H1 (cell line): ENCODE measurements around the gene GABBR1. TPM values are rescaled to one million over a fixed set of nuclear protein-coding genes. Genes with fewer than 3 reads are reported as not detected.

Experiments used
- CTCF ChIA-PET: fragments of 300-600 bp; sonication (Branson Sonifier 250); formaldehyde crosslinking; loops from one replicate; lab custom pipeline; 2021; ENCODE audit not compliant: partially characterized antibody; lab: Charles Lee
- POLR2A ChIA-PET: fragments of 300-600 bp; sonication (Branson Sonifier 250); formaldehyde crosslinking; loops from one replicate; lab custom pipeline; 2021; ENCODE audit warnings: inconsistent platforms; ENCODE audit not compliant: partially characterized antibody; lab: Charles Lee
- DNase-seq, 2 experiments: peaks; one replicate each; pipeline versions ENCODE4 v3.0.0 to v3.0.0-alpha.2; 2010 to 2022; ENCODE audit warnings: low spot score in 2 of 2, low read depth in 1 of 2, mixed read lengths in 1 of 2
- FAIRE-seq: peaks from 2 replicates; lab custom pipeline; 2011; peaks lifted over from hg19 to GRCh38; lab: Jason Lieb, UNC
- H2AFZ ChIP-seq: 2 replicates; pipeline ENCODE4 v1.8.1; 2012; ENCODE audit warnings: low read length, inconsistent platforms
- H2AK5ac ChIP-seq: 2 replicates; pipeline ENCODE4 v1.6.1; 2013; ENCODE audit warnings: low read depth, low read length
- H2BK120ac ChIP-seq: replicated peaks from 2 replicates; pipeline ENCODE3; 2013; ENCODE audit warnings: low read depth, low read length, inconsistent platforms
- H2BK12ac ChIP-seq: 2 replicates; pipeline ENCODE4 v1.6.1; 2013; ENCODE audit warnings: low read depth, low read length
- H2BK15ac ChIP-seq: 2 replicates; pipeline ENCODE4 v1.6.1; 2013; ENCODE audit warnings: low read length
- H2BK20ac ChIP-seq: 2 replicates; pipeline ENCODE4 v1.6.1; 2013; ENCODE audit warnings: low read length
- H2BK5ac ChIP-seq: 2 replicates; pipeline ENCODE4 v1.6.1; 2013; ENCODE audit warnings: low read depth, low read length
- H3K14ac ChIP-seq: 2 replicates; pipeline ENCODE4 v1.6.1; 2013; ENCODE audit warnings: inconsistent platforms; ENCODE audit not compliant: insufficient read length
- H3K18ac ChIP-seq: 2 replicates; pipeline ENCODE4 v1.6.1; 2013; ENCODE audit warnings: low read length; ENCODE audit errors: extremely low read depth
- H3K23ac ChIP-seq: 2 replicates; pipeline ENCODE4 v1.6.1; 2013; ENCODE audit warnings: inconsistent platforms; ENCODE audit not compliant: insufficient read length
- H3K23me2 ChIP-seq: 2 replicates; pipeline ENCODE4 v1.6.1; 2013; ENCODE audit warnings: low read depth, low read length
- H3K27ac ChIP-seq: 2 replicates; pipeline ENCODE4 v1.6.1; 2011; ENCODE audit warnings: low read depth, low read length, inconsistent platforms
- H3K27me3 ChIP-seq, 4 experiments: replicated peaks in 1 of 4; 1 replicate in 1 of 4; 2 replicates in 3 of 4; pipeline versions ENCODE4 v1.6.1 to v1.8.1; 2011 to 2013; ENCODE audit warnings: low read length in 3 of 4, mild to moderate bottlenecking in 3 of 4, inconsistent platforms in 2 of 4, mixed read lengths in 2 of 4, moderate library complexity in 1 of 4; ENCODE audit not compliant: control insufficient read depth in 3 of 4, insufficient read depth in 3 of 4; ENCODE audit errors: extremely low read depth in 1 of 4
- H3K36me3 ChIP-seq, 4 experiments: 2 replicates each; pipeline versions ENCODE4 v1.6.1 to v1.8.1; 2011 to 2013; ENCODE audit warnings: mild to moderate bottlenecking in 4 of 4, low read length in 3 of 4, moderate library complexity in 2 of 4, control low read depth in 1 of 4, inconsistent platforms in 1 of 4; ENCODE audit not compliant: insufficient read depth in 4 of 4, control insufficient read depth in 2 of 4
- H3K4ac ChIP-seq: replicated peaks from 2 replicates; pipeline ENCODE3; 2013; ENCODE audit warnings: low read length, low read depth, mixed read lengths, inconsistent platforms; ENCODE audit not compliant: insufficient read length
- H3K4me1 ChIP-seq, 4 experiments: replicated peaks in 1 of 4; 1 replicate in 1 of 4; 2 replicates in 3 of 4; pipeline versions ENCODE4 v1.6.1 to v1.8.1; 2011 to 2013; ENCODE audit warnings: low read length in 3 of 4, inconsistent platforms in 2 of 4, mixed read lengths in 1 of 4; ENCODE audit not compliant: insufficient read depth in 4 of 4, control insufficient read depth in 3 of 4
- H3K4me2 ChIP-seq, 2 experiments: 2 replicates each; pipeline versions ENCODE4 v1.6.1 to v1.8.1; 2011 to 2013; ENCODE audit warnings: low read depth in 2 of 2, low read length in 2 of 2, control low read depth in 1 of 2, inconsistent platforms in 1 of 2, mild to moderate bottlenecking in 1 of 2; ENCODE audit not compliant: insufficient read depth in 1 of 2
- H3K4me3 ChIP-seq, 4 experiments: fragments of 200-600, 300-600 bp in 1 of 4; sonication (generic), shearing (Covaris generic), sonication (Bioruptor Twin) in 1 of 4; 2 replicates each; pipeline versions ENCODE4 v1.5.1 to v1.8.1; 2011 to 2016; ENCODE audit warnings: low read length in 4 of 4, low read depth in 3 of 4, control low read depth in 2 of 4, inconsistent platforms in 2 of 4, mild to moderate bottlenecking in 2 of 4, mixed read lengths in 1 of 4, moderate library complexity in 1 of 4; ENCODE audit not compliant: insufficient read depth in 2 of 4; ENCODE audit errors: extremely low read depth in 1 of 4
- H3K56ac ChIP-seq: replicated peaks from 2 replicates; pipeline ENCODE3; 2013; ENCODE audit warnings: low read depth, mild to moderate bottlenecking, mixed read lengths, low read length, inconsistent platforms; ENCODE audit not compliant: insufficient read length
- H3K79me1 ChIP-seq: 2 replicates; pipeline ENCODE4 v1.6.1; 2013; ENCODE audit warnings: low read depth, low read length, control low read depth
- H3K79me2 ChIP-seq, 2 experiments: 2 replicates each; pipeline versions ENCODE4 v1.6.1 to v1.8.1; 2012 to 2013; ENCODE audit warnings: low read length in 2 of 2, mild to moderate bottlenecking in 2 of 2, inconsistent platforms in 1 of 2; ENCODE audit not compliant: insufficient read depth in 2 of 2, control insufficient read depth in 1 of 2
- H3K9ac ChIP-seq, 4 experiments: replicated peaks in 1 of 4; 1 replicate in 1 of 4; 2 replicates in 3 of 4; pipeline versions ENCODE4 v1.6.1 to v1.8.1; 2011 to 2013; ENCODE audit warnings: low read depth in 3 of 4, low read length in 3 of 4, control low read depth in 2 of 4, mild to moderate bottlenecking in 2 of 4, moderate library complexity in 2 of 4, inconsistent platforms in 1 of 4; ENCODE audit errors: extremely low read depth in 1 of 4
- H3K9me3 ChIP-seq, 2 experiments: 2 replicates each; pipeline versions ENCODE4 v1.6.1 to v1.8.1; 2012 to 2013; ENCODE audit warnings: mild to moderate bottlenecking in 2 of 2, moderate library complexity in 2 of 2, control low read depth in 1 of 2, inconsistent platforms in 1 of 2, low read depth in 1 of 2, low read length in 1 of 2, mixed read lengths in 1 of 2; ENCODE audit not compliant: insufficient read depth in 2 of 2
- H4K20me1 ChIP-seq, 2 experiments: replicated peaks in 1 of 2; 2 replicates each; pipeline versions ENCODE3 to v1.8.1; 2011 to 2013; ENCODE audit warnings: inconsistent platforms in 2 of 2, low read length in 2 of 2, mild to moderate bottlenecking in 1 of 2; ENCODE audit not compliant: insufficient read depth in 2 of 2, control insufficient read depth in 1 of 2
- H4K5ac ChIP-seq: 2 replicates; pipeline ENCODE4 v1.6.1; 2013; ENCODE audit warnings: low read length, low read depth, mixed read lengths, inconsistent platforms; ENCODE audit not compliant: insufficient read length
- H4K8ac ChIP-seq: 2 replicates; pipeline ENCODE4 v1.8.0; 2013; ENCODE audit warnings: mild to moderate bottlenecking, moderate library complexity, low read length, inconsistent platforms; ENCODE audit not compliant: insufficient read depth; ENCODE audit errors: extremely low read depth
- H4K91ac ChIP-seq: replicated peaks from 2 replicates; pipeline ENCODE3; 2013; ENCODE audit warnings: low read length, mixed read lengths, inconsistent platforms; ENCODE audit not compliant: insufficient read length
- GTF2F1 ChIP-seq: IDR thresholded peaks from 2 replicates; pipeline ENCODE4 v1.6.1; 2012; ENCODE audit warnings: low read depth, low read length, improper control_type of control experiment, borderline replicate concordance
- POLR2AphosphoS5 ChIP-seq: IDR thresholded peaks from 2 replicates; pipeline ENCODE4 v1.6.1; 2011; ENCODE audit warnings: low read depth, low read length
- WGBS, 2 experiments: shearing (Covaris generic) in 1 of 2; methylation state at CpG; one replicate each; pipeline versions ENCODE4 v1.1.6 to v1.1.7; 2013 to 2015; ENCODE audit warnings: low lambda C conversion rate in 2 of 2, mixed read lengths in 2 of 2, inconsistent platforms in 1 of 2, low coverage in 1 of 2, missing lambda C conversion rate in 1 of 2; ENCODE audit not compliant: insufficient replicate concordance in 2 of 2, insufficient coverage in 1 of 2, insufficient read length in 1 of 2; ENCODE audit errors: extremely low coverage in 1 of 2, missing lambda C conversion rate in 1 of 2; 5-methylcytosine and 5-hydroxymethylcytosine counted together
- polyA plus RNA-seq, 7 experiments: library from polyadenylated mRNA; depleted of rRNA in 3 of 7; stranded (reverse) in 5 of 7; unstranded in 2 of 7; fragments of >200 nt in 5 of 7; fragments of 200-250 nt in 2 of 7; gene quantifications; 1 replicate in 5 of 7; 2 replicates in 1 of 7; 4 replicates in 1 of 7; pipeline versions ENCODE4 v1.2.1 to v1.2.3, GENCODE V29; 2011 to 2013; ENCODE audit warnings: missing spikeins in 2 of 7, mixed read lengths in 2 of 7
- total RNA-seq: library from RNA; stranded (reverse); fragmentation: NEBNext Ultra II Directional; extraction: Animal tissue kit (Norgen Biotek cat#: 25700); gene quantifications from 2 replicates; pipeline ENCODE4 v1.2.1, GENCODE V29; 2021

GABBR1 gene
- total and polyA plus RNA-seq, 2 of the 8 experiments (the other 6 are each of a cell fraction or from before 2014, with no cell fraction given): 75.9 to 78.3 TPM

GRCh38 chr6:29598172-29598747 lies 34.7 kb downstream of the GABBR1 start:
- Histone ChIP-seq H3K4me1 (peaks cover 0 to 5% (median 0%) of the 10 kb centered on the region in 4 experiments; a peak in 2 of 7 replicates), H2BK5ac (no peak overlapping the region), H3K18ac (no peak overlapping the region), H4K5ac (no peak overlapping the region), H3K9me3 (no peaks in the 10 kb centered on the region), H3K27ac (no peak overlapping the region), H3K9ac (no peak overlapping the region), H2BK12ac (no peak overlapping the region; the same call in 1 of the 2 replicates), H2AFZ (no peak overlapping the region), H3K79me2 (no peaks in the 10 kb centered on the region), H3K23ac (no peak overlapping the region), H4K8ac (no peak overlapping the region), H3K4ac (no peak overlapping the region), H3K56ac (no peak overlapping the region), H3K36me3 (peaks cover 19 to 42% (median 28%) of the 10 kb centered on the region in 4 experiments), H2BK120ac (no peak overlapping the region), H2BK20ac (no peak overlapping the region), H4K91ac (no peak overlapping the region), H3K27me3 (no peaks in the 10 kb centered on the region), H3K14ac (no peak overlapping the region), H4K20me1 (peaks cover 2 to 5% of the 10 kb centered on the region in 2 experiments), H2AK5ac (no peak overlapping the region), H3K79me1 (no peaks in the 10 kb centered on the region), H2BK15ac (no peak overlapping the region), H3K4me3 (no peak overlapping the region), H3K4me2 (no peak overlapping the region), H3K23me2 (no peaks in the 10 kb centered on the region)
- no peak for TF ChIP-seq GTF2F1
- peak; percentile 57 for TF ChIP-seq POLR2AphosphoS5
- ChIA-PET CTCF (interaction anchor here (0.6 to 3.4 kb wide), 7 partner anchors 10 to 489 kb away, joined by 3 to 23 read pairs (median 3); no protein-coding TSS in a partner anchor), POLR2A (interaction anchor here (0.6 to 5.0 kb wide), 18 partner anchors 10 to 677 kb away, joined by 3 to 33 read pairs (median 6); partner anchors contain the start of genes GABBR1, OR2H2 and UBD)
- FAIRE-seq (no peak), DNase-seq (no peak)
- WGBS, 2 experiments: 85% methylated on average over 2 of the region's 2 CpGs; no CpG with 5 or more reads in 1 of the 2 experiments
